AG09319 (cell line): ENCODE measurements around the gene SMG6.
"Not testable (repeated sequence)": the region's sequence is repeated elsewhere in the genome, so short reads cannot be mapped to it uniquely, and the experiment has no call there.

ENCODE experiments used
- DNase-seq: peaks from one replicate; pipeline ENCODE4 v3.0.0-alpha.2; 2010; ENCODE audit warnings: low read depth; ENCODE audit errors: extremely low read depth
- CTCF ChIP-seq: IDR thresholded peaks from 2 replicates; pipeline ENCODE4 v1.5.1; 2011; ENCODE audit warnings: low read depth, mild to moderate bottlenecking, inconsistent platforms, low read length, moderate library complexity

The SMG6 gene

GRCh38 chr17:2149934-2150333 is 153.7 kb downstream of the SMG6 start:
- TF ChIP-seq CTCF, result no peak
- no peak for DNase-seq

- TF ChIP-seq CTCF, result no peak
Observed at GRCh38 chr17:2146132-2146871, 157.3 kb downstream of the SMG6 start.

GRCh38 chr17:2144701-2145100 is 158.9 kb downstream of the SMG6 start:
- DNase-seq, result no peak
- no peak for TF ChIP-seq CTCF

More at GRCh38 chr17:2146132-2146871, 157.3 kb downstream of the SMG6 start:
- DNase-seq, result no peak

- no peak for TF ChIP-seq CTCF
- no peak for DNase-seq
Observed at GRCh38 chr17:2143332-2143731, 160.3 kb downstream of the SMG6 start.

GRCh38 chr17:2142682-2143081 is 160.9 kb downstream of the SMG6 start:
- not testable (repeated sequence) for DNase-seq

- no peak for TF ChIP-seq CTCF
- no peak for DNase-seq
Observed at GRCh38 chr17:2140683-2141082, 162.9 kb downstream of the SMG6 start.

GRCh38 chr17:2138761-2139160 is 164.8 kb downstream of the SMG6 start:
- no peak for TF ChIP-seq CTCF

GRCh38 chr17:2138318-2138717 is 165.3 kb downstream of the SMG6 start:
- DNase-seq, result no peak
- TF ChIP-seq CTCF, result no peak

More at GRCh38 chr17:2138761-2139160, 164.8 kb downstream of the SMG6 start:
- no peak for DNase-seq
